ENCODE data around the gene SIPA1L3.
A peak's percentile ranks its signal among the peaks of the same experiment; 100 is the strongest.

Gene SIPA1L3

DNA sequence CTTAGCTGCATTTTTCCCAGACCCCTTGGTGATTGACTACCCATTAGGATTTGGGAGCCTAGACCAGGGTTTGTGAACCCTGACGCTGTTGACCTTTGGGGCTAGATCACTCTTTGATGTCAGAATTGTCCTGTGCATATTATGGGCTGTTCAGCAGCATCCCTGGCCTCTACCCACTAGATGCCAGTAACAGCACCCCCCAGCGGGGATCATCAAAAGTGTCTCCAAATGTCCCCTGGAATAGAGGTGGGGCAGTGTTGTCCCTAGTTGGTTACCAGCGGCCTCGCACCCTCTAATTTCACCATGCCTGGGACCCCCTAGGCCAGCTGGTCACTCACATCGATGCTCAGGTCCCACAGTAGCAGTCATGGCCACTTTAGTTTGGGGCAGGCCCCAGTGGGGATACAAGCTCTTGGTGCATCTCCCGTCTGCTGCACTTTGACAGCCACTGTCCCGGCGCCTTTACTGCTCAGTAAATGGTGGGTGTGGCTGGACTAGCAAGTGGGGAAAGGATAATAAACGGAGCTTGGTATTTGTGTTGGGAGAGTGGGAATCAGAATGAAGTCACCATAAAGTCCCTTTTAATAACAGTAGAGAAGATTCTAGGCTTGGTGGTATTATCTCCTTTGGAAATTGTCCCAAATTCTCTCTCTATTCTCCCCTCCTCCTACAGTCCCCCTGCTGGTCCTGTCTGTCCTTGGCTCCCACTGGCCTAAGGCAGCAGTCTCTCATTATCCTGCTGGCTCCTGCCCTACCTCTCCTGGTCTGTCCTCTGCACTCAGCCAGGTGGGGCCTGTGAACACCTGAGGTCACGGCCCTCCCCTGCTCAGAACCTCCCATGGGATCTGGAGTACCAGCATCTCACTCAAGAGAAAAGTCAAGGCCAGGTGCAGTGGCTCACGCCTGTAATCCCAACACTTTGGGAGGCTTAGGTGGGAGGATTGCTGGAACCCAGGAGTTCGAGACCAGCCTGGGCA, 80.6 kb downstream of the SIPA1L3 start:
- no peak for DNase-seq
- Histone ChIP-seq H3K27me3 (ENCODE audit: insufficient read depth, low read depth, severe bottlenecking) (no peaks in the 10 kb centered on the region), H3K9me3 (ENCODE audit: severe bottlenecking) (no peaks in the 10 kb centered on the region), H3K4me3 (ENCODE audit: low read depth, low read length) (no peak overlapping the region), H3K36me3 (no peaks in the 10 kb centered on the region), H3K27ac (no peak overlapping the region)
- TF ChIP-seq, protein P1, sequence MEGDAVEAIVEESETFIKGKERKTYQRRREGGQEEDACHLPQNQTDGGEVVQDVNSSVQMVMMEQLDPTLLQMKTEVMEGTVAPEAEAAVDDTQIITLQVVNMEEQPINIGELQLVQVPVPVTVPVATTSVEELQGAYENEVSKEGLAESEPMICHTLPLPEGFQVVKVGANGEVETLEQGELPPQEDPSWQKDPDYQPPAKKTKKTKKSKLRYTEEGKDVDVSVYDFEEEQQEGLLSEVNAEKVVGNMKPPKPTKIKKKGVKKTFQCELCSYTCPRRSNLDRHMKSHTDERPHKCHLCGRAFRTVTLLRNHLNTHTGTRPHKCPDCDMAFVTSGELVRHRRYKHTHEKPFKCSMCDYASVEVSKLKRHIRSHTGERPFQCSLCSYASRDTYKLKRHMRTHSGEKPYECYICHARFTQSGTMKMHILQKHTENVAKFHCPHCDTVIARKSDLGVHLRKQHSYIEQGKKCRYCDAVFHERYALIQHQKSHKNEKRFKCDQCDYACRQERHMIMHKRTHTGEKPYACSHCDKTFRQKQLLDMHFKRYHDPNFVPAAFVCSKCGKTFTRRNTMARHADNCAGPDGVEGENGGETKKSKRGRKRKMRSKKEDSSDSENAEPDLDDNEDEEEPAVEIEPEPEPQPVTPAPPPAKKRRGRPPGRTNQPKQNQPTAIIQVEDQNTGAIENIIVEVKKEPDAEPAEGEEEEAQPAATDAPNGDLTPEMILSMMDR (IDR thresholded peaks at IDR 0.05; ENCODE audit: low read depth, low read length): peak; percentile 48; the same call in 1 of the 2 replicates

DNA sequence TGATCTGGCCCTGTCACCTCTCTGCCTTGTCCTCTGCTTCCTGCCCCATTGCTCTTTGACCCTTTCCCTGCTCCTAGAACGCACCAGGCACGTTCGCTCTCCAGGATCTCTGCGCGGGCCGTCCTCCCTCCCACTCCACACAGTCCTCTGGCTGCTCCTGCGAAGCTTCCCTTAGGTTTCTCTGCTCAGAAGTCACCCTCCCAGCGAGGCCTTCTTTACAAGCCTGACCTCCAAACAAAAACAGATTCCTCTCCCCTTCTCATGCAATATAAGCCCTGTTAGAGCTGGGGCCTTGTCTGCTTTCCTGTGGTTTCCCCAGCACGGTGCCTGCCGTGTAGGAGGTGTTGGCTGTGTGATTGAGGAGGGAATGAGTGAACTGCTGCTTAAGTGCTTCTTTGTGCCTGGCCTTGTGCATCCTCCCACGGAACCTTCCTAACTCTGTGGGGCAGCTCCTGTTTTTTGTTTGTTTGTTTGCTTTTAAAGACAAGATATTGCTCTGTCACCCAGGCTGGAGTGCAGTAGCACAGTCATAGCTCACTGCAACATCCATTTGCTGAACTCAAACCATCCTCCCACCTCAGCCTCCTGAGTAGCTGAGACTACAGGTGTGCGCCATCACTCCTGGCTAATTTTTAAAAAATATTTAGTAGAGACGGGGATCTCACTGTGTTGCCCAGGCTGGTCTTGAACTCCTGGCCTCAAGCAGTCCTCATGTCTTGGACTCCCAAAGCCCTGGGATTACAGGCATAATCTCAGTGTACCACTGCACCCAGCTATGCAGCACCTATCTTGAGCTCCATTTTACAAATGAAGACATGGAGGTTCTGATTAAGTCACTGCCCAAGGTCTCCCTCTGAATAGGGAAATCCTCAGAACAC, 82.0 kb downstream of the SIPA1L3 start:
- H3K27me3 ChIP-seq (ENCODE audit: insufficient read depth, low read depth, severe bottlenecking): no peaks in the 10 kb centered on the region
- DNase-seq: no peak
- H3K4me3 ChIP-seq (ENCODE audit: low read depth, low read length): no peak overlapping the region
- TF ChIP-seq, protein P1 (IDR thresholded peaks at IDR 0.05; ENCODE audit: low read depth, low read length): no peak
- no peak overlapping the region for H3K27ac ChIP-seq
- H3K36me3 ChIP-seq: no peaks in the 10 kb centered on the region
- no peaks in the 10 kb centered on the region for H3K9me3 ChIP-seq (ENCODE audit: severe bottlenecking)

DNA sequence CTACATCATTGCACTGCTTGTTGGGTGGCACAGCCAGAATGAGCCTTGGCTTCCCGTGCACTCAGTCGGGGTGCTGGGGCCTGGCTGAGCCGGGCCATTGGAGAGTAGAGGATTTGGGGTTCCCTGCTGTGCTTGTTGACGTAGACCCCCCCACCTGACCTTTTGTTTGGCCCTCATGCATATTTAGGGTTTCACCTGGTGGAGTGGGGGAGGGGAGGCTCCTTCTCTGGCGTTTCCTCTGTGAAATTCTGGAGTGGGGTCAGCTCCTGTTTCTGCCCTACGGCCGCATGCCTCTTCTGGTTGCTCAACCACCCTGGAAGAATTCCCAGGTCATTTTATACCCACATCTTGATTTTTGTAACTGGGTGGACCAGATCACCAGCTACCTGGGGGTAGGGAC, 82.8 kb downstream of the SIPA1L3 start:
- Histone ChIP-seq H3K27ac (no peak overlapping the region), H3K36me3 (no peaks in the 10 kb centered on the region), H3K27me3 (ENCODE audit: insufficient read depth, low read depth, severe bottlenecking) (no peaks in the 10 kb centered on the region), H3K9me3 (ENCODE audit: severe bottlenecking) (no peaks in the 10 kb centered on the region), H3K4me3 (ENCODE audit: low read depth, low read length) (no peak overlapping the region)
- TF ChIP-seq, protein P1 (IDR thresholded peaks at IDR 0.05; ENCODE audit: low read depth, low read length): no peak
- DNase-seq: no peak

DNA sequence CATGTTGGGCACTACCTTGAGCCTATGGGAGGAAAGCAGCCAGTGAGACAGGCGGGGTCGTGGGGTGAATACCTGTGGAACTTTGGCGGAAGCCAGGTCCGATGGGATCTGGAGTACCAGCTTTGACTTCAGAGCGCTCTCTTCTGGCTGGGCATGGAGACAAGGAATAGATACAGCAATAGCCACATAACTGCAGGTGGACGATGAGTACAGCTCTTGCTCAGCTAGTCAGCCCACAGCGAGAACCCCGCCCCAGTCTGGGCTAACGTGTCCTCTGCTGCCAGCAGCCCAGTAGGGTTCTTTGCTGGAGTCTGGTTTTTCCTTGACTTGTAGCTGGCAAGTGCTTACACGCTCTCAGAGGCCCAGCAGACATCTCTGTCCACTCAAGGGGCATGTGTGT, 83.4 kb downstream of the SIPA1L3 start:
- no peaks in the 10 kb centered on the region for H3K36me3 ChIP-seq
- no peak overlapping the region for H3K4me3 ChIP-seq (ENCODE audit: low read depth, low read length)
- H3K27ac ChIP-seq: peak overlapping the region; percentile 65
- H3K27me3 ChIP-seq (ENCODE audit: insufficient read depth, low read depth, severe bottlenecking): no peaks in the 10 kb centered on the region
- TF ChIP-seq, protein P1 (IDR thresholded peaks at IDR 0.05; ENCODE audit: low read depth, low read length): no peak
- no peaks in the 10 kb centered on the region for H3K9me3 ChIP-seq (ENCODE audit: severe bottlenecking)
- no peak for DNase-seq

DNA sequence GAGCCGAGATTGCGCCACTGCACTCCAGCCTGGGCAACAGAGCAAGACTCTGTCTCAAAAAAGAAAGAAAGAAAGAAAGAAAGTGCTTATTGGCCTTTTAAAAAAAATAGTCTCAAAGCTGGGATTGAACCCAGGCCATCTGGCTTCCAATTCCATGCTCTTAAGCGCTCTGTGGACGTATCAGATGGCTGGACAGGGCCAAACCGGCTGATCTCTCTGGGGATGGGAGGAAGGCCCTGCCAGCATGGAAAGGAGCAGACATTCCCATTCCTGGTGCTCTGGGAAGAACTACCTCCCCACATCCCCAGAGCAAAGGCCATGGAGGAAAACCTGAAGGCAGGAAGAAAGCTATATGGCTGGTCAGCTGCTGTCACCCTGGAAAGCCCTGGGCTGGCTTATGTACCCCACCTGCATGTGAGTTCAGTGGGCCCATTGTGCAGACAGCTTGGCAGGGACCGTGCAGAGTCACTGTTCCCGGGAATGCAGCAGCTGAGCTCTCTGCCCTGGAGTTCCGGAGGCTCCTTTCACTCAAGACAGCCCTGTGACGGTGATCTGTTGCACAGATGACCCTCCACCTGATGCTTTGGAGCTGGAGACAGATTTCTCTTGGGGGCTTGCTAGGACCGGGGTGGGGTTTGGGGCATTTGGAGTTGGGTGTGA, 84.3 kb downstream of the SIPA1L3 start:
- no peaks in the 10 kb centered on the region for H3K27me3 ChIP-seq (ENCODE audit: insufficient read depth, low read depth, severe bottlenecking)
- peak overlapping the region; percentile 65 for H3K27ac ChIP-seq
- no peaks in the 10 kb centered on the region for H3K36me3 ChIP-seq
- TF ChIP-seq, protein P1 (IDR thresholded peaks at IDR 0.05; ENCODE audit: low read depth, low read length): no peak
- H3K4me3 ChIP-seq (ENCODE audit: low read depth, low read length): no peak overlapping the region
- no peaks in the 10 kb centered on the region for H3K9me3 ChIP-seq (ENCODE audit: severe bottlenecking)
- DNase-seq: peak; percentile 63
